KBM-7 (cell line): ENCODE results near the gene CLCN5.

Source experiments
- DNase-seq: peaks from one replicate; pipeline ENCODE4 v3.0.0-alpha.2; 2015
- in situ Hi-C: fragments of 300-500 bp; cut with MboI; formaldehyde crosslinking; loops from 2 replicates; pipeline ENCODE4 v1.14.3; 2020; ENCODE audit warnings: low sequenced_read_pairs, low pct_unique_long_range_greater_than_20kb, mixed read lengths

CLCN5 gene

GRCh38 chrX:49922291-49923241, at the start of gene CLCN5:
Gene CLCN5 (plus strand): TSS chrX:49922596. CDS start chrX:49925299, 2,703 bp downstream.
- peak; percentile 99 for DNase-seq
- in situ Hi-C loops: no loop called here

DNA sequence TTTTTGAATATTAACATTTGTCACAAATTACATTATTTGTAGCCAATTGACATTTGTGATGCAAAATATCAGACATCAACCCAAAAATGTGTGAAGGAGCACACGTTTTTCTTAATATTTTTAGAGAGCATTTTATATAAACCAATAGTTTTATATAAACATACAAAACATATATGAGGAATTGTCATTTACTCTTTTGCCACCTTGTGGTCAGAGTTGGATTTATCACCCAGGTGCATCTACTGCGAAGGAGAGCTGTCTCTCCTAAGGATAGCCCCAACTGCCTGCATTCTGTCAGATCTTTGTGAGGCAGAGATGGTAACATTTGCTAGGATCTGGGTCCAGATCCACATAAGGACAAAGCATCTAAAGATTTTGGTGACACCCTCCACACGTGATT, 45.6 kb upstream of the CLCN5 start:
- DNase-seq: peak; percentile 35
- in situ Hi-C loops: no loop called here

- in situ Hi-C loops: no loop called here
- DNase-seq: no peak
Measured at GRCh38 chrX:49877397-49878101, 44.8 kb upstream of the CLCN5 start.

- in situ Hi-C loops: no loop called here
- DNase-seq: no peak
Measured at GRCh38 chrX:49878128-49878833, 44.1 kb upstream of the CLCN5 start.

- in situ Hi-C loops: no loop called here
Measured at GRCh38 chrX:49878834-49879655, 43.4 kb upstream of the CLCN5 start, which contains the start of gene USP27X. Gene USP27X (plus strand): TSS chrX:49879484. CDS start chrX:49880308, 824 bp downstream.

GRCh38 chrX:49879656-49880277, 42.6 kb upstream of the CLCN5 start:
- in situ Hi-C loops: no loop called here
- DNase-seq: peak; percentile 8

More at GRCh38 chrX:49878834-49879655, 43.4 kb upstream of the CLCN5 start, which contains the start of gene USP27X:
- peak; percentile 93 for DNase-seq

DNA sequence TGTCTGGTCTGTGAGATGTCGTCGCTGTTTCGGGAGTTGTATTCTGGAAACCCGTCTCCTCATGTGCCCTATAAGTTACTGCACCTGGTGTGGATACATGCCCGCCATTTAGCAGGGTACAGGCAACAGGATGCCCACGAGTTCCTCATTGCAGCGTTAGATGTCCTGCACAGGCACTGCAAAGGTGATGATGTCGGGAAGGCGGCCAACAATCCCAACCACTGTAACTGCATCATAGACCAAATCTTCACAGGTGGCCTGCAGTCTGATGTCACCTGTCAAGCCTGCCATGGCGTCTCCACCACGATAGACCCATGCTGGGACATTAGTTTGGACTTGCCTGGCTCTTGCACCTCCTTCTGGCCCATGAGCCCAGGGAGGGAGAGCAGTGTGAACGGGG, 41.7 kb upstream of the CLCN5 start:
- in situ Hi-C loops: no loop called here
- DNase-seq: no peak

DNA sequence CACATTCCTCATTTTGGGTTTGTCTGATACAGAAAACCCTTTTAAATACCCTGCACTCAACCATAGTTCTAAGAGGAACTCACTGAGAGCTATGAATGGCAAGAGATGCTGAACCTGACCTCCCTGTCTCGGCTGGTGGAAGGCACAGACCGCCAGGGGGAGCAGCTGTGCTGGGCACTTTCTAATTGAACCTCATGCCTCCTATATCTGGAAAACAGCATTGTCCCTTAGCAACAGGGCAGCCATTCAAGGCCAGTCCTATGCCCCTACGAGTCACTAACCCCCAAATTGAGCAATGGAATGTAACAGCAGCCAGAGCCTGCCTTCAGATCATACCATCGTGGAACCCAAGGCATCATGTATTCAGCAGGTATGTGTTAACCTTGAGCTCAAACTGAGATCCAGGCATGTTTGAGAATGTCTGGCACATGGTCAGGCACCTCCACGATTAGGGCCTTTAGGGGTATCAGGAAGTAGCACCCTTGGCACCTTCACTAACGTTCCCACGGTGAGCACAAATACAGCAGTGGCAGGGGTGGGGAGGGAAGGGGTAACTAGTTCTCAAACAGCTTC, 38.0 kb upstream of the CLCN5 start:
- in situ Hi-C loops: no loop called here
- DNase-seq: peak; percentile 92

DNA sequence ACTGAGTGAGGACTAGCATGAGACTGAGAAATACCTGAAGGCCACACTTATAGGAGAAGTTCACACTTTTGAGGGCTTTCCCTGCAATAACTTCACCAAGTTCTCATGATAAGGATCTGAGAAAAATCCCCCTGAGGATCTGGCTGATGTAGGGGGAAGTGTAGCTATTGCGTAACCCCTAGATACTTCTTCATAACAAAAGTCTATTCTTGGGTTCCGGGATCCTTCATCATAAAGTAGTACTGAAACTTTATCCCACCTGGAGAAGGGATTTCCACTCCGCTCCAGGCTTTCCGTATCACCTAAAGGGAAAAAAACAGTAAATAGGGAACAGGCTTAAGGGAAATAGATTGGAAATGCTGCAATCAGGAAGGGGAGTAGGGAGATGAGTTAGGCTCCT, 29.9 kb upstream of the CLCN5 start:
- DNase-seq: peak; percentile 74
- in situ Hi-C loops: no loop called here

- DNase-seq: no peak
- in situ Hi-C loops: no loop called here
Measured at GRCh38 chrX:49896951-49897350, 25.4 kb upstream of the CLCN5 start.

DNA sequence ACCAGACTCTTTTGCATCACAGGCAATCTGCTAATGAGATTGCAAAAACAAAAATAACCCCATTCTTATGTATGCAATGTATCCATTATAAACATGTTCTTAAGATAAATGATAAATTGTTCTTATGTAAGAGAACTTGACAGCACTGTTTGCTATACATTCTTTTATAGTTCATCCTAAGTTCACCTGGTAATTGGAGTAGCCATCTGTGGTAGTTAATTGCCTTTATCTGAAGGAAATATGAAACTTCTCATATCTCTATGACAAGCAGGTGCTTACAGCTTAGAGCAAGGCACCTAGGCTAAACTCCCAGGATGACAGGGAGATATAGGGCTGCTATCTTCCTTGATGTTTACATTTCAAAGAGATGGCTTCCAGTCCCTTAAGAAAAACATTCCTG, 21.3 kb upstream of the CLCN5 start:
- DNase-seq: no peak
- in situ Hi-C loops: no loop called here

GRCh38 chrX:49910344-49910743, 12.1 kb upstream of the CLCN5 start:
- DNase-seq: peak; percentile 56
- in situ Hi-C loops: no loop called here

GRCh38 chrX:49912086-49912485, 10.3 kb upstream of the CLCN5 start:
- in situ Hi-C loops: no loop called here
- no peak for DNase-seq

- in situ Hi-C loops: no loop called here
Measured at GRCh38 chrX:49912861-49913260, 9.5 kb upstream of the CLCN5 start.

GRCh38 chrX:49915361-49916222, 6.8 kb upstream of the CLCN5 start:
- DNase-seq: peak; percentile 68
- in situ Hi-C loops: no loop called here

More at GRCh38 chrX:49912861-49913260, 9.5 kb upstream of the CLCN5 start:
- DNase-seq: no peak

- peak; percentile 63 for DNase-seq
- in situ Hi-C loops: no loop called here
Measured at GRCh38 chrX:49919617-49920016, 2.8 kb upstream of the CLCN5 start.

DNA sequence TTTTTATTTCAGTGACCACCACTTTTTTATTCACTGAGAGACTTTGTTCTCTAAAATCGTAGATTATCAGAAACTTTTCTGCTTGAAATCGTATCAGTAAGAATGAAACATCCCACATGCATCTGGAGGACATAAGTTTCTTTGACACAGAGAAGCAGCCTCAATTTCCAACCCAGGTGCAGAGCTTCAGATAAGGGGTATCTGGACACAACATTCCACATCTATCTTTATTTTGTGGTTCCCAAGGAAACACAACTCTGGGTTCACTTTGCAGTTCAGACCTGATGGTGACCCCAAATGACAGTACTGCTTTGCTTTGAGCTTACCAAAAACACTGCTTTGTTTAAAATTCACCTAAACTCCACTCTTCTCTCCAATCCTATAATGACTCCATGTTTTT, 1.3 kb upstream of the CLCN5 start:
- in situ Hi-C loops: no loop called here
- DNase-seq: no peak
